Endothelial cell of umbilical vein (primary cell): ENCODE data around the gene LIN54. TPM values are rescaled to one million over a fixed set of nuclear protein-coding genes. Genes with fewer than 3 reads are reported as not detected.

Experiments used
- BruUV-seq: library from RNA; stranded (reverse); fragments of 400-500 nt; replicated peaks from 2 replicates; lab custom pipeline; 2021; lab: Mats Ljungman, UMichigan
- CTCF ChIA-PET: fragments of 300-600, 350-600 bp; sonication (Branson Sonifier 250); formaldehyde crosslinking; loops from one replicate; lab custom pipeline; 2021; ENCODE audit warnings: antibody characterized with exemption, inconsistent platforms; lab: Charles Lee
- POLR2A ChIA-PET: fragments of 300-600, 350-600 bp; sonication (Branson Sonifier 250); formaldehyde crosslinking; loops from one replicate; lab custom pipeline; 2021; ENCODE audit warnings: antibody characterized with exemption, inconsistent platforms; lab: Charles Lee
- DNase-seq: peaks from one replicate; pipeline ENCODE4 v3.0.0-alpha.2; 2011; ENCODE audit warnings: low read depth, low spot score
- FAIRE-seq: peaks from 2 replicates; lab custom pipeline; 2011; peaks lifted over from hg19 to GRCh38; lab: Jason Lieb, UNC
- H2AFZ ChIP-seq: 2 replicates; pipeline ENCODE4 v1.6.0; 2012; ENCODE audit warnings: low read depth, low read length, control low read depth, inconsistent platforms
- H3K27ac ChIP-seq: 2 replicates; pipeline ENCODE4 v1.5.1; 2011; ENCODE audit warnings: low read depth, mild to moderate bottlenecking, control low read depth, low read length, moderate library complexity; ENCODE audit not compliant: insufficient read depth
- H3K27me3 ChIP-seq, 2 experiments: 2 replicates each; pipeline versions ENCODE4 v1.6.0 to v1.6.1; 2011; ENCODE audit warnings: low read length in 2 of 2, mixed read lengths in 1 of 2; ENCODE audit not compliant: control insufficient read depth in 2 of 2, insufficient read depth in 2 of 2
- H3K36me3 ChIP-seq, 2 experiments: 2 replicates in 1 of 2; 3 replicates in 1 of 2; pipeline ENCODE4 v1.5.1; 2011; ENCODE audit warnings: low read length in 2 of 2, mild to moderate bottlenecking in 1 of 2, moderate library complexity in 1 of 2; ENCODE audit not compliant: control insufficient read depth in 2 of 2, insufficient read depth in 2 of 2; ENCODE audit errors: extremely low read depth in 1 of 2
- H3K4me1 ChIP-seq: 3 replicates; pipeline ENCODE4 v1.5.1; 2011; ENCODE audit warnings: mild to moderate bottlenecking, low read length; ENCODE audit not compliant: control insufficient read depth, insufficient read depth; ENCODE audit errors: extremely low read depth
- H3K4me2 ChIP-seq: 2 replicates; pipeline ENCODE4 v1.6.1; 2011; ENCODE audit warnings: low read length, control low read depth, mixed read lengths; ENCODE audit not compliant: insufficient read depth
- H3K4me3 ChIP-seq, 3 experiments: fragments of 200-600 bp in 1 of 3; sonication (generic), shearing (Covaris generic) in 1 of 3; replicated peaks in 1 of 3; 2 replicates each; pipeline ENCODE4 v1.5.1; 2011 to 2016; ENCODE audit warnings: control low read depth in 3 of 3, low read length in 3 of 3, mild to moderate bottlenecking in 2 of 3, inconsistent platforms in 1 of 3, low read depth in 1 of 3, moderate library complexity in 1 of 3; ENCODE audit not compliant: insufficient read depth in 1 of 3
- H3K79me2 ChIP-seq: 2 replicates; pipeline ENCODE4 v1.6.0; 2012; ENCODE audit warnings: low read length, inconsistent platforms; ENCODE audit not compliant: control insufficient read depth, insufficient read depth
- H3K9ac ChIP-seq: replicated peaks from 2 replicates; pipeline ENCODE3; 2011; ENCODE audit warnings: low read length, control low read depth; ENCODE audit not compliant: insufficient read depth; ENCODE audit errors: extremely low read depth
- H3K9me1 ChIP-seq: replicated peaks from 3 replicates; pipeline ENCODE4 v1.6.0; 2011; ENCODE audit warnings: mild to moderate bottlenecking, low read length; ENCODE audit not compliant: control insufficient read depth, insufficient read depth; ENCODE audit errors: extremely low read depth
- H3K9me3 ChIP-seq: replicated peaks from 2 replicates; pipeline ENCODE4 v1.5.1; 2012; ENCODE audit warnings: low read length, inconsistent platforms; ENCODE audit not compliant: control insufficient read depth, insufficient read depth
- H4K20me1 ChIP-seq: replicated peaks from 2 replicates; pipeline ENCODE3; 2011; ENCODE audit warnings: mild to moderate bottlenecking, low read length; ENCODE audit not compliant: control insufficient read depth, insufficient read depth; ENCODE audit errors: extremely low read depth
- EZH2 ChIP-seq: IDR thresholded peaks from 2 replicates; pipeline ENCODE4 v1.6.1; 2012; ENCODE audit warnings: borderline replicate concordance, low read depth, mild to moderate bottlenecking, moderate library complexity, low read length, inconsistent platforms; ENCODE audit not compliant: severe bottlenecking
- GATA2 ChIP-seq: IDR thresholded peaks from 2 replicates; pipeline ENCODE4 v1.7.0; 2011; ENCODE audit warnings: low read depth, mild to moderate bottlenecking, moderate library complexity, mixed read lengths, low read length; ENCODE audit not compliant: insufficient read length, insufficient read depth
- JUN ChIP-seq: IDR thresholded peaks from 2 replicates; pipeline ENCODE4 v1.6.1; 2011; ENCODE audit warnings: borderline replicate concordance, low read depth; ENCODE audit not compliant: insufficient read length, insufficient read depth
- POLR2A ChIP-seq: IDR thresholded peaks from 2 replicates; pipeline ENCODE4 v1.6.1; 2012; ENCODE audit warnings: low read depth, mild to moderate bottlenecking, control low read depth, low read length
- dilution Hi-C: fragments of 300-500 bp; cut with MboI; formaldehyde crosslinking; loops from one replicate; pipeline ENCODE4 v1.15.0; 2019; ENCODE audit warnings: low sequenced_read_pairs; ENCODE audit not compliant: extremely low pct_ligation_motif_present
- intact Hi-C: fragments of 100-400 bp; cut with micrococcal nuclease; formaldehyde crosslinking; loops from one replicate; pipeline ENCODE4 v1.10.0; 2022
- polyA plus RNA-seq, 4 experiments: library from polyadenylated mRNA; depleted of rRNA in 3 of 4; stranded (reverse) in 3 of 4; unstranded in 1 of 4; fragments of >200 nt; gene quantifications; 2 replicates each; pipeline versions ENCODE4 v1.2.1 to v1.2.3, GENCODE V29; 2011 to 2012; ENCODE audit warnings: missing spikeins in 1 of 4
- total RNA-seq: library from RNA; stranded (reverse); gene quantifications from 2 replicates; pipeline ENCODE4 v1.2.3, GENCODE V29; 2021
- TF ChIP-seq, protein P1 (sequence below): IDR thresholded peaks from 2 replicates; pipeline ENCODE4 v1.6.1; 2011; ENCODE audit not compliant: insufficient read depth, insufficient read length

The LIN54 gene
- total and polyA plus RNA-seq, 2 donors (not counting 3 experiments of a cell fraction or from before 2014, with no cell fraction given), result 6.2 to 15.7 TPM

DNA sequence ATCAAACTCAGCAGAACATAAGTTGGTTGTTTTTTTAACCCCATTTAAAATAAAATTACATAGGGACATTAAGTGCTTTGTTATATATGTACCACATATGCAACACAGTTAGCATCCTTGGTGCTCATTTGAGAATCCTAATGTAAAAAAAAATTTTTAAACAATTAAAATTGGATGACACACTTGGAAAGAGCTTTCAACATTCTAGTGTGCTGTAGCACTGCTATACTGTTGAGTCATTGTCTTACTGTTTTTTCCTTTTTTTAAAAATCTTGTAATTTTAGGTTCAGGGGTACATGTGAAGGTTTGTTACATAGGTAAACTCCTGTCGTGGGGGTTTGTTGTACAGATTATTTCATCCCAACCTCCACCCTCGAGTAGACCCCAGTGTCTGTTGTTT lies 97.3 kb downstream of the LIN54 start:
- Histone ChIP-seq H3K4me2 (no peak overlapping the region), H3K9me3 (no peaks in the 10 kb centered on the region), H3K27me3 (no peaks in the 10 kb centered on the region), H3K79me2 (no peaks in the 10 kb centered on the region), H3K4me1 (no peaks in the 10 kb centered on the region), H3K4me3 (no peak overlapping the region), H3K9me1 (no peaks in the 10 kb centered on the region), H3K27ac (no peak overlapping the region), H3K9ac (no peak overlapping the region), H4K20me1 (no peaks in the 10 kb centered on the region), H3K36me3 (peaks cover 0 to 2% of the 10 kb centered on the region in 2 experiments), H2AFZ (no peak overlapping the region)
- FAIRE-seq, result no peak
- ChIA-PET CTCF (interaction anchor here (1.0 to 1.7 kb wide), 3 partner anchors 12 to 99 kb away, joined by 3 to 4 read pairs (median 3); no protein-coding TSS in a partner anchor), POLR2A (no interaction called here)
- TF ChIP-seq JUN, result no peak
- no peak for TF ChIP-seq GATA2
- TF ChIP-seq POLR2A, result no peak
- TF ChIP-seq, protein P1, sequence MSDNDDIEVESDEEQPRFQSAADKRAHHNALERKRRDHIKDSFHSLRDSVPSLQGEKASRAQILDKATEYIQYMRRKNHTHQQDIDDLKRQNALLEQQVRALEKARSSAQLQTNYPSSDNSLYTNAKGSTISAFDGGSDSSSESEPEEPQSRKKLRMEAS, result no peak
- DNase-seq, result no peak
- no TSS peak for BruUV-seq
- intact Hi-C loops (no loop called here), dilution Hi-C loops (no loop called here)

DNA sequence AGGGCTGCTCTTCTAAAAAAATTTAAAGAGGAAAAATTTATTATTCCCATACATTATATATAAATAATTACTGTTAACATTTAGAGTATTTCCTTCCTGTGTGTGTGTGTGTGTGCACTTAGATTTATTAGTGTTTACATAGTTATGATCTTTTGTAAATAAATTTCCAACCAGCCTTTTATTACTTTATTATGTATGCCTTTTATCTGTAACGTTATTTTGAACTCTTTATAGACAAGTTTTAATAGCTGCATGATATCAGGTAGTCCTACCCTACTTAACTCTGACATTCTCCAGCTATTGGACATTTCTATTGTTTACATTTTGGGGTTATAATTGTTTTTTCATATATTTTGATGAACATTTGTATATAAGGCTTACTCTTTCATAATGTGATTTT lies 101.3 kb downstream of the LIN54 start:
- no peak overlapping the region for H3K9ac ChIP-seq
- no peak overlapping the region for H2AFZ ChIP-seq
- DNase-seq (no peak), FAIRE-seq (no peak)
- POLR2A ChIA-PET, result no interaction called here
- dilution Hi-C loops, result no loop called here
- H3K4me2 ChIP-seq, result no peak overlapping the region
- no peak overlapping the region for H3K4me3 ChIP-seq
- H3K36me3 ChIP-seq, result no peaks in the 10 kb centered on the region
- H4K20me1 ChIP-seq, result no peaks in the 10 kb centered on the region
- H3K79me2 ChIP-seq, result no peaks in the 10 kb centered on the region
- no TSS peak for BruUV-seq
- H3K27me3 ChIP-seq, result no peaks in the 10 kb centered on the region
- peaks cover 10% of the 10 kb centered on the region for H3K4me1 ChIP-seq
- no peak overlapping the region for H3K27ac ChIP-seq
- CTCF ChIA-PET, result no interaction called here
- H3K9me3 ChIP-seq, result no peaks in the 10 kb centered on the region
- H3K9me1 ChIP-seq, result no peaks in the 10 kb centered on the region
- no peak for TF ChIP-seq EZH2
- intact Hi-C loops, result no loop called here
